ENCODE measurements around the gene CELA1.

GRCh38 chr12:51348116-51348515 lies 1.6 kb upstream of the CELA1 start:
- TF ChIP-seq CTCF (IDR thresholded peaks at IDR 0.05; ENCODE audit: poor library complexity, severe bottlenecking) (no peak), MXI1 (conservative IDR thresholded peaks at IDR 0.05; ENCODE audit: poor library complexity, severe bottlenecking) (no peak), EP300 (conservative IDR thresholded peaks at IDR 0.05; ENCODE audit: poor library complexity, severe bottlenecking) (no peak), POLR2AphosphoS5 (IDR thresholded peaks at IDR 0.05) (no peak)
